Activated CD8-positive, alpha-beta T cell treated with anti-CD3 and anti-CD28 coated beads for 36 hours (primary cell): ENCODE results near the gene INTS11. TPM values are rescaled to one million over a fixed set of nuclear protein-coding genes. Genes with fewer than 3 reads are reported as not detected.
A peak's percentile ranks its signal among the peaks of the same experiment; 100 is the strongest.

ENCODE experiments used
- ATAC-seq: fragments of 200-7000 bp; cut with Tn5 transposase; one replicate; pipeline ENCODE4 v1.10.0; 2021; ENCODE audit warnings: mild to moderate bottlenecking, moderate library complexity
- CTCF ChIA-PET: fragments of 350-600 bp; sonication (Branson Sonifier 250); formaldehyde crosslinking; loops from one replicate; lab custom pipeline; 2021; ENCODE audit warnings: antibody characterized with exemption; lab: Charles Lee
- POLR2A ChIA-PET: fragments of 350-600 bp; sonication (Branson Sonifier 250); formaldehyde crosslinking; loops from one replicate; lab custom pipeline; 2021; ENCODE audit warnings: antibody characterized with exemption; lab: Charles Lee
- DNase-seq: peaks from one replicate; pipeline ENCODE4 v3.0.0-alpha.2; 2020
- H3K27ac Mint-ChIP-seq: one replicate; pipeline ENCODE4 v1.8.0; 2021; ENCODE audit warnings: mild to moderate bottlenecking, mixed read lengths
- H3K27me3 Mint-ChIP-seq: one replicate; pipeline ENCODE4 v1.8.0; 2021; ENCODE audit warnings: mixed read lengths
- H3K36me3 Mint-ChIP-seq: one replicate; pipeline ENCODE4 v1.8.0; 2021; ENCODE audit warnings: low read depth, mixed read lengths
- H3K4me1 Mint-ChIP-seq: one replicate; pipeline ENCODE4 v1.8.0; 2021; ENCODE audit warnings: low read depth, mixed read lengths
- H3K4me3 Mint-ChIP-seq: one replicate; pipeline ENCODE4 v1.8.0; 2021; ENCODE audit warnings: mild to moderate bottlenecking, moderate library complexity, mixed read lengths
- H3K9me3 Mint-ChIP-seq: one replicate; pipeline ENCODE4 v1.8.0; 2021; ENCODE audit warnings: mixed read lengths
- intact Hi-C: fragments of 100-400 bp; cut with micrococcal nuclease; formaldehyde crosslinking; loops from one replicate; pipeline ENCODE4 v1.10.0; 2022
- total RNA-seq, 2 experiments: library from RNA; stranded (reverse); gene quantifications; one replicate each; pipeline ENCODE4 v1.2.3, GENCODE V29; 2021
- TF ChIP-seq, protein P1 (sequence below): fragments of 200-600 bp; IDR thresholded peaks from one replicate; pipeline ENCODE4 v1.8.0; 2022; ENCODE audit warnings: antibody characterized with exemption, mild to moderate bottlenecking

The INTS11 gene
- total RNA-seq, 2 experiments from 2014 or later, result 110 to 122 TPM

GRCh38 chr1:1357871-1358432 lies 33.5 kb upstream of the INTS11 start:
- ChIA-PET CTCF (no interaction called here), POLR2A (interaction anchor here (2.4 kb wide), 1 partner anchor 13 kb away, joined by 10 read pairs; no protein-coding TSS in a partner anchor)
- ATAC-seq (no peak), DNase-seq (no peak)
- TF ChIP-seq, protein P1, sequence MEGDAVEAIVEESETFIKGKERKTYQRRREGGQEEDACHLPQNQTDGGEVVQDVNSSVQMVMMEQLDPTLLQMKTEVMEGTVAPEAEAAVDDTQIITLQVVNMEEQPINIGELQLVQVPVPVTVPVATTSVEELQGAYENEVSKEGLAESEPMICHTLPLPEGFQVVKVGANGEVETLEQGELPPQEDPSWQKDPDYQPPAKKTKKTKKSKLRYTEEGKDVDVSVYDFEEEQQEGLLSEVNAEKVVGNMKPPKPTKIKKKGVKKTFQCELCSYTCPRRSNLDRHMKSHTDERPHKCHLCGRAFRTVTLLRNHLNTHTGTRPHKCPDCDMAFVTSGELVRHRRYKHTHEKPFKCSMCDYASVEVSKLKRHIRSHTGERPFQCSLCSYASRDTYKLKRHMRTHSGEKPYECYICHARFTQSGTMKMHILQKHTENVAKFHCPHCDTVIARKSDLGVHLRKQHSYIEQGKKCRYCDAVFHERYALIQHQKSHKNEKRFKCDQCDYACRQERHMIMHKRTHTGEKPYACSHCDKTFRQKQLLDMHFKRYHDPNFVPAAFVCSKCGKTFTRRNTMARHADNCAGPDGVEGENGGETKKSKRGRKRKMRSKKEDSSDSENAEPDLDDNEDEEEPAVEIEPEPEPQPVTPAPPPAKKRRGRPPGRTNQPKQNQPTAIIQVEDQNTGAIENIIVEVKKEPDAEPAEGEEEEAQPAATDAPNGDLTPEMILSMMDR, result no peak
- Mint-ChIP-seq H3K27me3 (peaks cover 3% of the 10 kb centered on the region), H3K4me3 (no peak overlapping the region), H3K36me3 (no peaks in the 10 kb centered on the region), H3K9me3 (no peaks in the 10 kb centered on the region), H3K4me1 (peaks cover 22% of the 10 kb centered on the region), H3K27ac (no peak overlapping the region)
- intact Hi-C loops, result no loop called here

- intact Hi-C loops, result no loop called here
- Mint-ChIP-seq H3K27me3 (peaks cover 12% of the 10 kb centered on the region), H3K4me1 (peaks cover 27% of the 10 kb centered on the region), H3K9me3 (no peaks in the 10 kb centered on the region), H3K27ac (no peak overlapping the region), H3K4me3 (no peak overlapping the region), H3K36me3 (no peaks in the 10 kb centered on the region)
- TF ChIP-seq, protein P1, result no peak
- ChIA-PET CTCF (no interaction called here), POLR2A (interaction anchor here (1.2 to 2.4 kb wide), 2 partner anchors 14 to 18 kb away, joined by 3 to 10 read pairs; partner anchors contain the start of gene AURKAIP1)
- DNase-seq (no peak), ATAC-seq (peak; percentile 23)
These were observed 32.4 kb upstream of the INTS11 start for GRCh38 chr1:1356796-1357401.

- ATAC-seq (no peak), DNase-seq (no peak)
- Mint-ChIP-seq H3K27ac (no peak overlapping the region), H3K4me1 (peaks cover 28% of the 10 kb centered on the region), H3K9me3 (no peaks in the 10 kb centered on the region), H3K4me3 (no peak overlapping the region), H3K27me3 (peaks cover 12% of the 10 kb centered on the region), H3K36me3 (no peaks in the 10 kb centered on the region)
- TF ChIP-seq, protein P1, result no peak
- CTCF ChIA-PET, result interaction anchor here (1.2 kb wide), 1 partner anchor 15 kb away, joined by 9 read pairs; no protein-coding TSS in a partner anchor
- POLR2A ChIA-PET, result interaction anchor here (1.1 to 1.2 kb wide), 2 partner anchors 16 to 19 kb away, joined by 3 read pairs; partner anchors contain the start of gene AURKAIP1
- intact Hi-C loops, result no loop called here
These were observed 31.8 kb upstream of the INTS11 start for GRCh38 chr1:1356166-1356795.

DNA sequence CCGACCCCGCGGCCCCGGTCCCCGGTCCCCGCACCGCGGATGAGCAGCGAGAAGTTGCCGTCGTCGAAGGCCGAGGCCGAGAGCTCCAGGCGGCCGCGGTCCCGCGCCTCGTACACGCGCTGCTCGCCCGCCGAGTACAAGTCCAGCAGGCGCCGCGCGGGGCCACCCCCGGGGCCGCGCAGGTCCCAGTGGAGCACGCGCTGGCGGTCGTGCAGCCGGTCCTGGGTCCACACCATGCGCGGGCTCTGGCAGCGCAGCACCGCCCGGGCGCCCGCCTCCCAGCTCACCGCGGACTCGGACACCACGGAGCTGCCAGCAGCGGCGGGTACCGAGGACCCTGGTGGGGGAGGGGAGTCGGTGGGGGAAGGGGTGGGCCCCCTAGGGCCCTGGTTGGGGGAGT lies 31.0 kb upstream of the INTS11 start:
- CTCF ChIA-PET, result interaction anchor here (1.2 kb wide), 1 partner anchor 16 kb away, joined by 9 read pairs; no protein-coding TSS in a partner anchor
- Mint-ChIP-seq H3K27ac (no peak overlapping the region), H3K4me1 (peaks cover 28% of the 10 kb centered on the region), H3K36me3 (no peaks in the 10 kb centered on the region), H3K9me3 (no peaks in the 10 kb centered on the region), H3K4me3 (no peak overlapping the region), H3K27me3 (peaks cover 12% of the 10 kb centered on the region)
- intact Hi-C loops, result no loop called here
- no peak for ATAC-seq
- POLR2A ChIA-PET, result interaction anchor here (1.1 kb wide), 1 partner anchor 16 kb away, joined by 3 read pairs; no protein-coding TSS in a partner anchor
- DNase-seq, result no peak
- TF ChIP-seq, protein P1, result no peak
